Measurements from ENCODE around the gene TBC1D1.
"Not testable (repeated sequence)": the region's sequence is repeated elsewhere in the genome, so short reads cannot be mapped to it uniquely, and the experiment has no call there.

The TBC1D1 gene

DNA sequence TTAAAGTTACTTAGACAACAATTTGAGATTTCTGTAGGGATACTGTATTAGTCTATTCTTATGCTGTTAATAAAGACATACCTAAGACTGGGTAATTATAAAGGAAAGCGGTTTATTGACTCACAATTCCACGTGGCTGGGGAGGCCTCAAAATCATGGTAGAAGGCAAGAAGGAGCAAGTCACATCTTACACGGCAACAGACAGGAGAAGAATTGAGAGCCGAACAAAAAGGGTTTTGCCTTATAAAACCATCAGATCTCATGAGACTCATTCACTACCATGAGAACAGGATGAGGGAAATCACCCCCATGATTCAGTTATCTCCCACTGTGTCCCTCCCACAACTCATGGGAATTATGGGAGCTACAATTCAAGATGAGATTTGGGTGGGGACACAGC is 80.3 kb downstream of the TBC1D1 start:
- no peak for DNase-seq
- no peak overlapping the region for H2AFZ ChIP-seq (ENCODE audit: low read length)
- peaks cover 6% of the 10 kb centered on the region for H3K4me1 ChIP-seq (ENCODE audit: low read length)
- peaks cover 4% of the 10 kb centered on the region for H3F3A ChIP-seq (ENCODE audit: insufficient read depth, low read length)
- TF ChIP-seq, protein P1, sequence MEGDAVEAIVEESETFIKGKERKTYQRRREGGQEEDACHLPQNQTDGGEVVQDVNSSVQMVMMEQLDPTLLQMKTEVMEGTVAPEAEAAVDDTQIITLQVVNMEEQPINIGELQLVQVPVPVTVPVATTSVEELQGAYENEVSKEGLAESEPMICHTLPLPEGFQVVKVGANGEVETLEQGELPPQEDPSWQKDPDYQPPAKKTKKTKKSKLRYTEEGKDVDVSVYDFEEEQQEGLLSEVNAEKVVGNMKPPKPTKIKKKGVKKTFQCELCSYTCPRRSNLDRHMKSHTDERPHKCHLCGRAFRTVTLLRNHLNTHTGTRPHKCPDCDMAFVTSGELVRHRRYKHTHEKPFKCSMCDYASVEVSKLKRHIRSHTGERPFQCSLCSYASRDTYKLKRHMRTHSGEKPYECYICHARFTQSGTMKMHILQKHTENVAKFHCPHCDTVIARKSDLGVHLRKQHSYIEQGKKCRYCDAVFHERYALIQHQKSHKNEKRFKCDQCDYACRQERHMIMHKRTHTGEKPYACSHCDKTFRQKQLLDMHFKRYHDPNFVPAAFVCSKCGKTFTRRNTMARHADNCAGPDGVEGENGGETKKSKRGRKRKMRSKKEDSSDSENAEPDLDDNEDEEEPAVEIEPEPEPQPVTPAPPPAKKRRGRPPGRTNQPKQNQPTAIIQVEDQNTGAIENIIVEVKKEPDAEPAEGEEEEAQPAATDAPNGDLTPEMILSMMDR (IDR thresholded peaks at IDR 0.05; ENCODE audit: low read length), result no peak
- TF ChIP-seq EZH2 (optimal IDR thresholded peaks at IDR 0.05; ENCODE audit: low read depth, low read length), result no peak
- TF ChIP-seq EZH2phosphoT487 (IDR thresholded peaks at IDR 0.05; ENCODE audit: low read length), result no peak
- no peaks in the 10 kb centered on the region for H3K9me2 ChIP-seq (replicated peaks; ENCODE audit: insufficient read depth, low read length)
- no peaks in the 10 kb centered on the region for H3K9me3 ChIP-seq (replicated peaks; ENCODE audit: insufficient read depth, low read length)
- H3K79me2 ChIP-seq (ENCODE audit: low read length), result peaks cover 5% of the 10 kb centered on the region; the same call in 1 of the 2 replicates
- H3K27me3 ChIP-seq (replicated peaks; ENCODE audit: insufficient read depth, low read length), result no peaks in the 10 kb centered on the region
- no peaks in the 10 kb centered on the region for H3K36me3 ChIP-seq (replicated peaks; ENCODE audit: insufficient read depth, low read length)
- no peak overlapping the region for H3K4me3 ChIP-seq (ENCODE audit: low read length)
- no peak overlapping the region for H3K9ac ChIP-seq (ENCODE audit: low read length)
- H3K4me2 ChIP-seq (ENCODE audit: low read depth, low read length), result no peak overlapping the region
- H4K20me1 ChIP-seq (ENCODE audit: insufficient read depth, low read length), result no peaks in the 10 kb centered on the region
- H3K27ac ChIP-seq (ENCODE audit: low read length), result no peak overlapping the region

DNA sequence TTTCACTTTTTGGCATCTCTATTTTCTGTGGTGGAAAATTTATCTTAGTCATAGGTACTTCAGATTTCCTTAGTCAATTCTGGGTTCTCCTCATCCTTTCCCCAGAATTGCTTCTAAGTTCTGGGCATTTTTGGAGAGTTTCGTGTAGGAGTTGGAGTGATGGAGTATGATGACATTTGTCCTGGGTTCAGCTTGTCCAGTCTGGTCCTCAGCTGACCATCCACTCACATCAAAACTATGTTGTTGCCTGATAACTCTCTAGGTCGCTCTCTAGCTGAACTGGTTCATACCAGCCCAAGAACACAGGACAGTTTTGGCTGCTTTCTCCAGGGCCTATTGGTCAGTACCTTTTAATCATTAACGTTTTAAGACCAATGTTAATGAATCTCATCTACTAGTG is 82.6 kb downstream of the TBC1D1 start:
- H3K27me3 ChIP-seq (replicated peaks; ENCODE audit: insufficient read depth, low read length), result no peaks in the 10 kb centered on the region
- H3K36me3 ChIP-seq (replicated peaks; ENCODE audit: insufficient read depth, low read length), result no peaks in the 10 kb centered on the region
- no peak overlapping the region for H3K4me3 ChIP-seq (ENCODE audit: low read length)
- H3K9me3 ChIP-seq (replicated peaks; ENCODE audit: insufficient read depth, low read length), result no peaks in the 10 kb centered on the region
- H3K4me2 ChIP-seq (ENCODE audit: low read depth, low read length), result no peak overlapping the region
- no peak for DNase-seq
- H3K27ac ChIP-seq (ENCODE audit: low read length), result no peak overlapping the region
- H4K20me1 ChIP-seq (ENCODE audit: insufficient read depth, low read length), result peaks cover 4% of the 10 kb centered on the region; the same call in 1 of the 2 replicates
- no peaks in the 10 kb centered on the region for H3K9me2 ChIP-seq (replicated peaks; ENCODE audit: insufficient read depth, low read length)
- H3K79me2 ChIP-seq (ENCODE audit: low read length), result peaks cover 9% of the 10 kb centered on the region; the same call in 1 of the 2 replicates
- TF ChIP-seq EZH2phosphoT487 (IDR thresholded peaks at IDR 0.05; ENCODE audit: low read length) (no peak), EZH2 (optimal IDR thresholded peaks at IDR 0.05; ENCODE audit: low read depth, low read length) (no peak)
- TF ChIP-seq, protein P1 (IDR thresholded peaks at IDR 0.05; ENCODE audit: low read length), result no peak
- no peak overlapping the region for H3K9ac ChIP-seq (ENCODE audit: low read length)
- H3F3A ChIP-seq (ENCODE audit: insufficient read depth, low read length), result peaks cover 21% of the 10 kb centered on the region
- H2AFZ ChIP-seq (ENCODE audit: low read length), result no peak overlapping the region
- peaks cover 10% of the 10 kb centered on the region for H3K4me1 ChIP-seq (ENCODE audit: low read length)

- not testable (repeated sequence) for H3K9ac ChIP-seq (ENCODE audit: low read length); H3K4me3 ChIP-seq (ENCODE audit: low read length); H3K27ac ChIP-seq (ENCODE audit: low read length); H2AFZ ChIP-seq (ENCODE audit: low read length); H3K9me2 ChIP-seq (replicated peaks; ENCODE audit: insufficient read depth, low read length); H3K9me3 ChIP-seq (replicated peaks; ENCODE audit: insufficient read depth, low read length); H3K36me3 ChIP-seq (replicated peaks; ENCODE audit: insufficient read depth, low read length); DNase-seq; H3K4me2 ChIP-seq (ENCODE audit: low read depth, low read length); H3K27me3 ChIP-seq (replicated peaks; ENCODE audit: insufficient read depth, low read length); H4K20me1 ChIP-seq (ENCODE audit: insufficient read depth, low read length)
- peaks cover 40% of the 10 kb centered on the region for H3F3A ChIP-seq (ENCODE audit: insufficient read depth, low read length)
- peaks cover 24% of the 10 kb centered on the region for H3K4me1 ChIP-seq (ENCODE audit: low read length)
- peaks cover 19% of the 10 kb centered on the region for H3K79me2 ChIP-seq (ENCODE audit: low read length)
Measured at GRCh38 chr4:37975321-37975822, 84.5 kb downstream of the TBC1D1 start.

DNA sequence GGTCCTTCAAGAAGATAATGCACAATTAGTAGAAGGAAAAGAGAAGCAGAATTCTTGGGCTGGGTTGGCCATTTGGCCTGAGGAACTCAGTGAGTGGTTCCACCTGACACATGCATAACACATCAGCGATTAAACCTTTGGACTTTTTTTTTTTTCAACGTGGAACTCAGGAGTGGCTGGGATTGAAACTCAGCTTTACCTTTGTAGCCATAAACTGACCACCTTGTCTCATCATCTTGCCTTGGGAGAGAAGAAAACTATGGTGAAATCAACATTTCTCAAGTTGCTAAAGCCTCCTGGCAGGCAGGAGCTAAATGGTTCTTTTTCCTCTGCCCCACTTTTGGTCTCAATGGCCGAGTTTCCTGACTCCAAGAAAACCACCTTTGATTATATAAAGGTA is 85.6 kb downstream of the TBC1D1 start:
- H3K79me2 ChIP-seq (ENCODE audit: low read length), result peaks cover 30% of the 10 kb centered on the region
- DNase-seq, result no peak
- H3K9me2 ChIP-seq (replicated peaks; ENCODE audit: insufficient read depth, low read length), result no peaks in the 10 kb centered on the region
- peaks cover 25% of the 10 kb centered on the region for H3K4me1 ChIP-seq (ENCODE audit: low read length)
- TF ChIP-seq, protein P1 (IDR thresholded peaks at IDR 0.05; ENCODE audit: low read length), result no peak
- no peak for TF ChIP-seq EZH2 (optimal IDR thresholded peaks at IDR 0.05; ENCODE audit: low read depth, low read length)
- no peak for TF ChIP-seq EZH2phosphoT487 (IDR thresholded peaks at IDR 0.05; ENCODE audit: low read length)
- H3K9me3 ChIP-seq (replicated peaks; ENCODE audit: insufficient read depth, low read length), result no peaks in the 10 kb centered on the region
- H3K27ac ChIP-seq (ENCODE audit: low read length), result no peak overlapping the region
- no peaks in the 10 kb centered on the region for H3K36me3 ChIP-seq (replicated peaks; ENCODE audit: insufficient read depth, low read length)
- no peaks in the 10 kb centered on the region for H3K27me3 ChIP-seq (replicated peaks; ENCODE audit: insufficient read depth, low read length)
- H3F3A ChIP-seq (ENCODE audit: insufficient read depth, low read length), result peaks cover 40% of the 10 kb centered on the region
- no peak overlapping the region for H3K4me2 ChIP-seq (ENCODE audit: low read depth, low read length)
- no peak overlapping the region for H2AFZ ChIP-seq (ENCODE audit: low read length)
- no peak overlapping the region for H3K4me3 ChIP-seq (ENCODE audit: low read length)
- no peak overlapping the region for H3K9ac ChIP-seq (ENCODE audit: low read length)
- peaks cover 4% of the 10 kb centered on the region; the same call in 1 of the 2 replicates for H4K20me1 ChIP-seq (ENCODE audit: insufficient read depth, low read length)

Measured in MM.1S (cell line).